ENCODE measurements around the gene PTPRN2.

PTPRN2 gene

GRCh38 chr7:158145370-158145769, 442.3 kb downstream of the PTPRN2 start:
- no peak for TF ChIP-seq CTCF (IDR thresholded peaks at IDR 0.05; ENCODE audit: low read depth, low read length)
- H3K4me3 ChIP-seq (ENCODE audit: low read depth, low read length), result no peak overlapping the region

- no peak for TF ChIP-seq CTCF (IDR thresholded peaks at IDR 0.05; ENCODE audit: low read depth, low read length)
- no peak overlapping the region for H3K4me3 ChIP-seq (ENCODE audit: low read depth, low read length)
Observed at GRCh38 chr7:158143196-158144120, 444.2 kb downstream of the PTPRN2 start.

- no peak overlapping the region for H3K4me3 ChIP-seq (ENCODE audit: low read depth, low read length)
- no peak for TF ChIP-seq CTCF (IDR thresholded peaks at IDR 0.05; ENCODE audit: low read depth, low read length)
Observed at GRCh38 chr7:158142657-158143056, 445.0 kb downstream of the PTPRN2 start.

- no peak overlapping the region for H3K4me3 ChIP-seq (ENCODE audit: low read depth, low read length)
- no peak for TF ChIP-seq CTCF (IDR thresholded peaks at IDR 0.05; ENCODE audit: low read depth, low read length)
Observed at GRCh38 chr7:158141806-158142518, 445.7 kb downstream of the PTPRN2 start.

GRCh38 chr7:158141221-158141582, 446.4 kb downstream of the PTPRN2 start:
- no peak for TF ChIP-seq CTCF (IDR thresholded peaks at IDR 0.05; ENCODE audit: low read depth, low read length)
- no peak overlapping the region for H3K4me3 ChIP-seq (ENCODE audit: low read depth, low read length)

GRCh38 chr7:158140538-158141220, 446.9 kb downstream of the PTPRN2 start:
- H3K4me3 ChIP-seq (ENCODE audit: low read depth, low read length), result no peak overlapping the region
- no peak for TF ChIP-seq CTCF (IDR thresholded peaks at IDR 0.05; ENCODE audit: low read depth, low read length)

Data from WI38 (cell line).